IPS-11a (cell line): ENCODE measurements around the gene CEACAM7.
"Not testable (repeated sequence)": the region's sequence is repeated elsewhere in the genome, so short reads cannot be mapped to it uniquely, and the experiment has no call there.

Experiments used
- H3K4me3 ChIP-seq: one replicate; pipeline ENCODE4 v1.5.1; 2013; ENCODE audit warnings: low read depth, low read length, control low read depth

Gene CEACAM7

DNA sequence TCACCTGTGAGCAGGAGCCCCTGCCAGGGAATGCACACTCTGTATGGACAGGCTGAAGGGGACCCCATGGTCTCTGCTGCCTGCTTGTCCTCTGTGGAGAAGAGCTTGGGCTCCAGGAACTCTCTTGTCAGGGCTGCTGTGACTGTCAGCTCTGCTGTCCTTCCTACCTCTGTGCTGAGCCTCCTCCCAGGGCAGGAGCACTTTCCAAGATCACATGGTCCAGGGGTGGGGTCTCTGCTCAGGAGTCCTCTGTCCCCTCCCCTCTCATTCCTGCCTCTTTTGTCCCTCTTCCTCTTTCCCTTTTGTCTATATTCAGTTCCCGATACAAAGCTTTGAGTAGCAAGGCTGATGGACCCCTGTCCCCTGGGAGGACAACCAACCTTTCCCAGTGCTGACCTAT is at the start of gene CEACAM7:
Gene CEACAM7 (minus strand): TSS at position 173 of the 400 bp plus-strand sequence. CDS start 105 bp downstream, at position 68.
- H3K4me3 ChIP-seq, result no peak within 1 kb of the TSS

- H3K4me3 ChIP-seq, result no peak overlapping the region
These were observed 47.1 kb upstream of the CEACAM7 start for GRCh38 chr19:41735071-41735600.

DNA sequence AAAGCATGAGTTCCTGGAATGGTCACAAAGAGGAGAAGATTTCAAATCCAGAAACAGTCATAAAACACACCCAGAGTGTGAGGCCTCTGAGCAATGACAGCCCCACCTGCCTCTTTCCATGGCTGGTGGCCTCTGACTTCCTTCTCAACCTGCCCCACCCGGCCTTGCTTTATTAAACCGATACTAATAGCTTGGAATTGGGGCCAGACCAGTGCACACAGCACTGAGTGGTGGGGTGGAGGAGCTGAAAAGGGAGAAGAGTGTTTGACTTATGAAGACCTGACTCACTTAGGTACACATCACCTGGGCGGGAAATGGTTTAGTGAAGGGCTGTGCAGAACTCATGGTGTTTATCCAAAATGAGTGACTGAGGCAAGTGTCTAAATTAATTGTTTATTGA is 46.5 kb upstream of the CEACAM7 start:
- H3K4me3 ChIP-seq, result no peak overlapping the region

- H3K4me3 ChIP-seq, result no peak overlapping the region
These were observed 46.1 kb upstream of the CEACAM7 start for GRCh38 chr19:41734156-41734555.

DNA sequence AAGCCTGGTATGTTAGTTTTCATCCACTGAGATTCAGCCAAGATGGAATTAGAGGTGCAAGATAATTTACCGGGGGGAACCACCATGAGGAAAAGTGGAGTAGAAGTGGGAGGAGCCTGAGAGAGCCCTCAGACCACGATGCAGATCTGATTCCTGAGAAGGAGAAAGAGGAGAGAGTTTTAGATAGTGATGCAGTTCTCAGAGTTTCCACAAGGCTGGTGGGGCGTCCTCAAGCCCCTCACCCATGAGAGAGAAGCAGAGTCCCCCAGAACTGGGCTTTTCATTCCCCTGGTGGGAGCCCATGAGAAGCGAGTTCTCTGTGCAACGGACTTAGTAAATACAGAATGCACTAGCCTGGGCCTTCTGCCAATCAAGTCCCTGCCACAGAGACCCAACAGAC is 38.4 kb upstream of the CEACAM7 start:
- H3K4me3 ChIP-seq, result no peak overlapping the region

- no peak overlapping the region for H3K4me3 ChIP-seq
These were observed 32.0 kb upstream of the CEACAM7 start for GRCh38 chr19:41720103-41720502.

GRCh38 chr19:41718761-41719160 is 30.7 kb upstream of the CEACAM7 start:
- no peak overlapping the region for H3K4me3 ChIP-seq

DNA sequence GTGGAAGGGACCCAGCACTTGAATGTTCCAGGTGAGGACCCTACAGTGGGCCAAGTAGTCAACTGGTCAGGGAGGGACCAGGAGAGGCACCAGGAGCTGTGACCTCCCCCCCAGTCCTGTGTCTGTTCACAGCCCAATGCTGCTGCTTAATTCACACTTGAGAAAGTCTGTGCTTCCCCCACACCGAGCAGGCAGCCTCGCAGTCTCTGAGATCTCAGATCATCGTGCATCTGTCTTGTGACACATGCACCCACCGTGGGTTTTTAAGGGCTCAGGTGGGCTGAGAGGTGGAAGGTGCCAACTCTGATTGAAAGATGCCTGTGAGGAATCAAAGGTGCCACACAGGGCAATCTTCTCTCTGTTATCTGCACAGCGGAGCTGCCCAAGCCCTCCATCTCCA is 26.5 kb upstream of the CEACAM7 start:
- H3K4me3 ChIP-seq, result no peak overlapping the region

DNA sequence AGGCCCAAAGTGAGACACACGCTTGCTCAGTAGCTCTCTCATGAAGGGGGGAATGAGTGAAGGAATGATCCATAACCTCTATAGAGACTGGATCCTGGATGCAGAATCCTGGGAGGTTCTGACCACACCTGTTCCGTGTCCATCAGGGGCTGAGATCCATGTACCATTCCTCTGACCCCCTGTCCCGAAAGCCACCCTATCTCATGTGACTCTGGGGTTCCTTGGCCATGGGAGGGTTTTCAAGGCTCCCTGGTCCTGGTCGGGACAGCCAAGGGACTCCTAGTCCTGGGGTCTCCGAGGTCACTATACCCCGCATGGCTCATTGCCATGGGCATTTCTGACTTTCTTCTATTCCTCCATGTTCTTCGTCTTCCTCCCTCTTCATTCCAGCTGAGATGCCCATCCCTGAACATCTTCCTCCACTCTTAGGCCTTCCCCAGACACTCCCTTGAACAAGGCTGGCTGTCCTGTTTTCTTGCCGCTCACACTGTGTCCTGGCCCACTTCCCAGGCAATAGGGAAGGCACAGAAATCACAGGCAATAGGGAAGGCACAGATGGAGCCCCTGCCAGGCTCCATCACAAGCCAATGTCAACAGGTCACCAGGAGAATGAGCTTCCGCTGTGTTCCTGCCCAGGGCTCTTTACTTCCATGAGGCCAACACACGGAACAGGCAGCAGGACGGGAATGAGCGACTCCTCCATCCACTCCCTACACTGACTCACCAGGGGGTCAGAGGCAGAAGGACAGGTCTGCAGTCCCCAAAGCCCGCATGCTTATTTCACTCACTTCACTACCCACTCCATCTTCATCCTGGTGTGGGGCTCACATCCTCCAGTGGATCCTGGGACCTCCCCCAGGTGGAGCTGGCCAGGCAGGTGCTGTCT is 23.5 kb upstream of the CEACAM7 start:
- no peak overlapping the region for H3K4me3 ChIP-seq

DNA sequence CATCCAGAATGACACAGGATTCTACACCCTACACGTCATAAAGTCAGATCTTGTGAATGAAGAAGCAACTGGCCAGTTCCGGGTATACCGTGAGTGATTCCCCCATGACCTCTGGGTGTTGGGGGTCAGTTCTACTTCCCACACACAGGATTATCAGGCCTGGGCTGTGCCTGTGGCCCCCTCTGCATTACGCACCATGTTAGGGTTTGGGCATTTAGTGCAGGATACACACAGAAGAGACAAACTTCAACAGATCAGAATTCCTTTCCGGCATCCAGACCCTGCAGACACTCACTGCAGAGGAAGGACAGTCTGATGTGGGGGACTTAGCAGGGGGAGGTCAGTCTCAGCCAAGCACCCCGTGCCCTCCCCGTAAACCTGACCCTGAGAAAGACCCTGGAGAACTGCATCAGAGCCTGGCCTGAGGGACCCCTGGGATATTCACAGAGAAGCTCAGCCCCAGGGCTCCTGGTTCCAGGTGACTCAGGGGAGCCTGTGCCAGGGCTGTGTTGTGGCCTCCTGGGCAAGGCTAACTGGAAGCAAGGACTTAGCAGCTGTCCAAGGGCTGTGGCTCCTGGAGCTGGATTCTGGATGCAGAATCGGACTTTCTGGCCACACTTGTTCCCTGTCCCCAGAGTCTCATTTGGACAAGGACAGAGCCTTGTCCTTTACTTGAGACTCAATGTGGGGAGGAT is 22.0 kb upstream of the CEACAM7 start:
- H3K4me3 ChIP-seq, result no peak overlapping the region

- H3K4me3 ChIP-seq, result not testable (repeated sequence)
These were observed 21.4 kb upstream of the CEACAM7 start for GRCh38 chr19:41709516-41709915.

DNA sequence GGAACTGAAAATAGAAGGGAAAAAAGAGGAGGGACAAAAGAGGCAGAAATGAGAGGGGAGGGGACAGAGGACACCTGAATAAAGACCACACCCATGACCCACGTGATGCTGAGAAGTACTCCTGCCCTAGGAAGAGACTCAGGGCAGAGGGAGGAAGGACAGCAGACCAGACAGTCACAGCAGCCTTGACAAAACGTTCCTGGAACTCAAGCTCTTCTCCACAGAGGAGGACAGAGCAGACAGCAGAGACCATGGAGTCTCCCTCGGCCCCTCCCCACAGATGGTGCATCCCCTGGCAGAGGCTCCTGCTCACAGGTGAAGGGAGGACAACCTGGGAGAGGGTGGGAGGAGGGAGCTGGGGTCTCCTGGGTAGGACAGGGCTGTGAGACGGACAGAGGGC is 20.4 kb upstream of the CEACAM7 start, which contains the start of gene CEACAM5:
Gene CEACAM5 (plus strand): TSS at position 146 of the 400 bp plus-strand sequence. CDS start 106 bp downstream, at position 252.
- H3K4me3 ChIP-seq, result no peak within 1 kb of the TSS

GRCh38 chr19:41707871-41708371 is 19.9 kb upstream of the CEACAM7 start:
- H3K4me3 ChIP-seq, result no peak overlapping the region

GRCh38 chr19:41707502-41707812 is 19.4 kb upstream of the CEACAM7 start:
- no peak overlapping the region for H3K4me3 ChIP-seq

DNA sequence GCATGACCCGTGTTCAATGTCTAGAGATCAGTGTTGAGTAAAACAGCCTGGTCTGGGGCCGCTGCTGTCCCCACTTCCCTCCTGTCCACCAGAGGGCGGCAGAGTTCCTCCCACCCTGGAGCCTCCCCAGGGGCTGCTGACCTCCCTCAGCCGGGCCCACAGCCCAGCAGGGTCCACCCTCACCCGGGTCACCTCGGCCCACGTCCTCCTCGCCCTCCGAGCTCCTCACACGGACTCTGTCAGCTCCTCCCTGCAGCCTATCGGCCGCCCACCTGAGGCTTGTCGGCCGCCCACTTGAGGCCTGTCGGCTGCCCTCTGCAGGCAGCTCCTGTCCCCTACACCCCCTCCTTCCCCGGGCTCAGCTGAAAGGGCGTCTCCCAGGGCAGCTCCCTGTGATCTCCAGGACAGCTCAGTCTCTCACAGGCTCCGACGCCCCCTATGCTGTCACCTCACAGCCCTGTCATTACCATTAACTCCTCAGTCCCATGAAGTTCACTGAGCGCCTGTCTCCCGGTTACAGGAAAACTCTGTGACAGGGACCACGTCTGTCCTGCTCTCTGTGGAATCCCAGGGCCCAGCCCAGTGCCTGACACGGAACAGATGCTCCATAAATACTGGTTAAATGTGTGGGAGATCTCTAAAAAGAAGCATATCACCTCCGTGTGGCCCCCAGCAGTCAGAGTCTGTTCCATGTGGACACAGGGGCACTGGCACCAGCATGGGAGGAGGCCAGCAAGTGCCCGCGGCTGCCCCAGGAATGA is 18.9 kb upstream of the CEACAM7 start:
- H3K4me3 ChIP-seq, result no peak overlapping the region

- H3K4me3 ChIP-seq, result no peak overlapping the region
These were observed 17.5 kb upstream of the CEACAM7 start for GRCh38 chr19:41705393-41706174.

DNA sequence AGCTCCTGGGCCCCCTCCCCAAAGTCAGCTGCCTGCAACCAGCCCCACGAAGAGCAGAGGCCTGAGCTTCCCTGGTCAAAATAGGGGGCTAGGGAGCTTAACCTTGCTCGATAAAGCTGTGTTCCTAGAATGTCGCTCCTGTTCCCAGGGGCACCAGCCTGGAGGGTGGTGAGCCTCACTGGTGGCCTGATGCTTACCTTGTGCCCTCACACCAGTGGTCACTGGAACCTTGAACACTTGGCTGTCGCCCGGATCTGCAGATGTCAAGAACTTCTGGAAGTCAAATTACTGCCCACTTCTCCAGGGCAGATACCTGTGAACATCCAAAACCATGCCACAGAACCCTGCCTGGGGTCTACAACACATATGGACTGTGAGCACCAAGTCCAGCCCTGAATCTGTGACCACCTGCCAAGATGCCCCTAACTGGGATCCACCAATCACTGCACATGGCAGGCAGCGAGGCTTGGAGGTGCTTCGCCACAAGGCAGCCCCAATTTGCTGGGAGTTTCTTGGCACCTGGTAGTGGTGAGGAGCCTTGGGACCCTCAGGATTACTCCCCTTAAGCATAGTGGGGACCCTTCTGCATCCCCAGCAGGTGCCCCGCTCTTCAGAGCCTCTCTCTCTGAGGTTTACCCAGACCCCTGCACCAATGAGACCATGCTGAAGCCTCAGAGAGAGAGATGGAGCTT is 15.7 kb upstream of the CEACAM7 start:
- no peak overlapping the region for H3K4me3 ChIP-seq

DNA sequence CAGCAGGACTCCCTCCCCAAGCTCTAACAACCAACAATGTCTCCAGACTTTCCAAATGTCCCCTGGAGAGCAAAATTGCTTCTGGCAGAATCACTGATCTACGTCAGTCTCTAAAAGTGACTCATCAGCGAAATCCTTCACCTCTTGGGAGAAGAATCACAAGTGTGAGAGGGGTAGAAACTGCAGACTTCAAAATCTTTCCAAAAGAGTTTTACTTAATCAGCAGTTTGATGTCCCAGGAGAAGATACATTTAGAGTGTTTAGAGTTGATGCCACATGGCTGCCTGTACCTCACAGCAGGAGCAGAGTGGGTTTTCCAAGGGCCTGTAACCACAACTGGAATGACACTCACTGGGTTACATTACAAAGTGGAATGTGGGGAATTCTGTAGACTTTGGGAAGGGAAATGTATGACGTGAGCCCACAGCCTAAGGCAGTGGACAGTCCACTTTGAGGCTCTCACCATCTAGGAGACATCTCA is 14.1 kb upstream of the CEACAM7 start:
- H3K4me3 ChIP-seq, result no peak overlapping the region

- no peak overlapping the region for H3K4me3 ChIP-seq
These were observed 13.5 kb upstream of the CEACAM7 start for GRCh38 chr19:41701401-41702075.
